Pancreas (tissue), 10 donors: ENCODE data around the gene VN1R5. TPM values are rescaled to one million over a fixed set of nuclear protein-coding genes. Genes with fewer than 3 reads are reported as not detected.
"Not testable (repeated sequence)": the region's sequence is repeated elsewhere in the genome, so short reads cannot be mapped to it uniquely, and the experiment has no call there.

Experiments
- ATAC-seq, 4 donors: fragments of 200-7000 bp; cut with Tn5 transposase; one replicate each; pipeline versions ENCODE4 v1.8.0 to v1.9.1; 2020; ENCODE audit warnings: mild to moderate bottlenecking in 4 of 4, moderate library complexity in 4 of 4
- DNase-seq, 6 donors: peaks; one replicate each; pipeline ENCODE4 v3.0.0-alpha.2; 2020
- FAIRE-seq: peaks from 2 replicates; lab custom pipeline; 2012; peaks lifted over from hg19 to GRCh38; lab: Jason Lieb, UNC
- H3K27ac ChIP-seq, 4 donors: fragments of 200-600 bp; sonication (generic); 1 replicate in 3 of 4; 2 replicates in 1 of 4; pipeline versions ENCODE4 v1.5.0 to v1.8.0; 2020
- H3K27me3 ChIP-seq, 4 donors: fragments of 200-600 bp; one replicate each; pipeline ENCODE4 v1.8.0; 2021
- H3K36me3 ChIP-seq, 3 donors: fragments of 200-600 bp; sonication (generic) in 1 of 3; one replicate each; pipeline versions ENCODE4 v1.5.0 to v1.8.0; 2020 to 2021
- H3K4me1 ChIP-seq, 3 donors: fragments of 200-600 bp; one replicate each; pipeline ENCODE4 v1.8.0; 2021
- H3K4me3 ChIP-seq, 4 donors: fragments of 200-600 bp; sonication (generic) in 2 of 4; one replicate each; pipeline versions ENCODE4 v1.5.0 to v1.8.0; 2020 to 2021
- H3K9me3 ChIP-seq, 4 donors: fragments of 200-600 bp; one replicate each; pipeline ENCODE4 v1.8.0; 2021
- CTCF ChIP-seq, 4 donors: fragments of 200-600 bp; sonication (generic) in 3 of 4; IDR thresholded peaks; one replicate each; pipeline versions ENCODE4 v1.5.0 to v1.8.0; 2021; ENCODE audit warnings: antibody characterized with exemption in 4 of 4
- WGBS, 2 donors: extraction: QIAGEN DNeasy Blood & Tissue Kit; methylation state at CpG; one replicate each; pipeline ENCODE4 v1.1.7; 2013; 5-methylcytosine and 5-hydroxymethylcytosine counted together
- intact Hi-C, 3 donors: fragments of 100-400 bp; cut with DNase I; formaldehyde crosslinking; loops; one replicate each; pipeline versions ENCODE4 v1.11.1 to v1.14.2; 2022
- polyA plus RNA-seq, 2 donors: library from polyadenylated mRNA; stranded (reverse); fragments of 200-250 nt; gene quantifications; one replicate each; pipeline ENCODE4 v1.2.3, GENCODE V29; 2013
- total RNA-seq, 6 donors: library from RNA; stranded (reverse); fragmentation: NEBNext Ultra II Directional in 4 of 6; extraction: Animal tissue kit (Norgen Biotek cat#: 25700) in 4 of 6; gene quantifications; one replicate each; pipeline versions ENCODE4 v1.2.1 to v1.2.4, GENCODE V29; 2021 to 2023
- donor health status: healthy with polysubstance abuse.
- donor health status: DM: no; HTN: no; CAD: no; lungs with moderate emphysema.
- donor health status: DM: no; HTN: no; CAD: no.
- donor health status: control.
- donor health status: control.
- donor health status: Bipolar disorder and iron deficiency.
- donor health status: DM: yes; HTN: yes; CAD: no.
- donor health status: DM: no; HTN: no; CAD: no.
- donor health status: DM: no; HTN: no; CAD: no.
- donor health status: DM: yes; HTN: yes; CAD: no.

The VN1R5 gene
- total and polyA plus RNA-seq, 8 donors: not detected

GRCh38 chr1:247286134-247286670 is 30.3 kb downstream of the VN1R5 start:
- no peak for DNase-seq
- no peak for TF ChIP-seq CTCF (IDR thresholded peaks at IDR 0.05)
- ATAC-seq: no peak
- WGBS, 2 donors: 96 to 97% methylated on average over 22 to 23 of the region's 23 CpGs
- no peak overlapping the region for H3K4me3 ChIP-seq
- H3K27ac ChIP-seq: no peak overlapping the region
- intact Hi-C loops: no loop called here
- no peaks in the 10 kb centered on the region for H3K27me3 ChIP-seq
- H3K4me1 ChIP-seq: no peaks in the 10 kb centered on the region
- H3K9me3 ChIP-seq: no peaks in the 10 kb centered on the region
- H3K36me3 ChIP-seq: no peaks in the 10 kb centered on the region
- no peak for FAIRE-seq

GRCh38 chr1:247287460-247287859 is 31.6 kb downstream of the VN1R5 start:
- intact Hi-C loops: no loop called here
- H3K36me3 ChIP-seq: no peaks in the 10 kb centered on the region
- no peak overlapping the region for H3K27ac ChIP-seq
- H3K27me3 ChIP-seq: no peaks in the 10 kb centered on the region
- H3K4me3 ChIP-seq: no peak overlapping the region
- no peaks in the 10 kb centered on the region for H3K9me3 ChIP-seq
- no peak for TF ChIP-seq CTCF (IDR thresholded peaks at IDR 0.05)
- DNase-seq (no peak), FAIRE-seq (no peak), ATAC-seq (no peak)
- 90 to 96% methylated on average over 14 of the region's 14 CpGs for WGBS, 2 donors
- H3K4me1 ChIP-seq: no peaks in the 10 kb centered on the region

- Histone ChIP-seq H3K36me3 (no peaks in the 10 kb centered on the region), H3K4me1 (no peaks in the 10 kb centered on the region), H3K4me3 (no peak overlapping the region), H3K27ac (no peak overlapping the region), H3K27me3 (no peaks in the 10 kb centered on the region), H3K9me3 (no peaks in the 10 kb centered on the region)
- no peak for TF ChIP-seq CTCF (IDR thresholded peaks at IDR 0.05)
- no peak for DNase-seq
- intact Hi-C loops: no loop called here
- 92 to 94% methylated on average over 6 of the region's 6 CpGs for WGBS, 2 donors
- ATAC-seq: no peak
- no peak for FAIRE-seq
Observed at GRCh38 chr1:247288341-247288740, 32.5 kb downstream of the VN1R5 start.

GRCh38 chr1:247289274-247289892 is 33.5 kb downstream of the VN1R5 start:
- H3K27ac ChIP-seq, H3K9me3 ChIP-seq, intact Hi-C loops, H3K4me1 ChIP-seq, DNase-seq, H3K36me3 ChIP-seq, H3K27me3 ChIP-seq, H3K4me3 ChIP-seq, ATAC-seq, FAIRE-seq: not testable (repeated sequence)
- 91 to 93% methylated on average over 19 of the region's 19 CpGs for WGBS, 2 donors

- no peak for TF ChIP-seq CTCF (IDR thresholded peaks at IDR 0.05)
- intact Hi-C loops: no loop called here
- DNase-seq: no peak
- H3K9me3 ChIP-seq: no peaks in the 10 kb centered on the region
- WGBS, 2 donors: 91 to 96% methylated on average over 20 of the region's 20 CpGs
- H3K27ac ChIP-seq: no peak overlapping the region
- ATAC-seq: no peak
- no peaks in the 10 kb centered on the region for H3K36me3 ChIP-seq
- no peaks in the 10 kb centered on the region for H3K4me1 ChIP-seq
- no peak for FAIRE-seq
- H3K4me3 ChIP-seq: no peak overlapping the region
- no peaks in the 10 kb centered on the region for H3K27me3 ChIP-seq
Observed at GRCh38 chr1:247290576-247290975, 34.7 kb downstream of the VN1R5 start.
